DMS79 treated with DMSO at 0.1 percent for 48 hours (cell line): ENCODE data around the gene ZG16.

Source experiments
- DNase-seq: peaks from one replicate; lab custom pipeline; 2025; lab: John Stamatoyannopoulos, UW

ZG16 gene

DNA sequence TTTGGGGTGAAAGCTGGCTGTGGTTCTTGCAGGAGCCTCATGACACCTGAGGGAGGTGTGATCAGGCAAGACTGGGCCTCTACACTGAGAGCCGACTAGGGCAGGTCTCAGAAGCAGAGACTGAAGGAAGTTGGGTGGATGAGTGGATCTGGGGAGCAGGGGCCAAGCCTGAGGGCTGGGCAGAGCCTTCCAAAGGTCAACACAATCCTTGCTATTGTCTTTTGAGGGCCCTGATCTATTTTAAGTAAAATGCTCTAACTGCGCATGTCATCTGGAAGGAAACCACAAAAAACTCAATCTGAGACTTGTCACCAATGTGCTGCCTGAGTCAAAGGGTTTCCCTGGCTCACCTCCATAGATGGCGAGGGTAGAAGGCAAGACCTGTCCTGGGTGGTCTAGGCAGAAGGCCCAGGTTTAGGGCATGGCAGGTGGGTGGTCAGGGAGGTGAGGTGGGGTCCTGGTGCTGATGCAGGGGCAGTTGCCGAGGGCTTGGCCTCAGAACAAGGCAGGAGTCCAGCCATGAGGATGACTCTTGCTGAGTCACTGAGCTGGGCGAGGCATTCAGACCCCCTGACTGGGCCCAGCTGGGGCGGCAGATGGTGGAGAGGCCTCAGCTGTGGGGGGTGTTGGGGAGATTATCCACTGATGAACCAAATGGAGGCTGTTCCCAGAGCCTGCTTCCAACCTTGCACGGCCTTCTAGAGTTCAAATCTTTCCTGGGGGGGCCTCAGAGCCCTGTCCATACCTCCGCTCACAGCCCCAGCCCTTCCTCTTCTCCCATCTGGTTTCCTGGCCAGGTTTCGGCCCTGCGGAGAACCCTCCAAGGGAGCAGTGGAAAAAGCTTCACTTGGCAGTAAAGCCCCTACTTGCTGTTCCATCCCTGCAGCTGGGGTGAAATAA is 47.3 kb downstream of the ZG16 start:
- DNase-seq, result no peak

DNA sequence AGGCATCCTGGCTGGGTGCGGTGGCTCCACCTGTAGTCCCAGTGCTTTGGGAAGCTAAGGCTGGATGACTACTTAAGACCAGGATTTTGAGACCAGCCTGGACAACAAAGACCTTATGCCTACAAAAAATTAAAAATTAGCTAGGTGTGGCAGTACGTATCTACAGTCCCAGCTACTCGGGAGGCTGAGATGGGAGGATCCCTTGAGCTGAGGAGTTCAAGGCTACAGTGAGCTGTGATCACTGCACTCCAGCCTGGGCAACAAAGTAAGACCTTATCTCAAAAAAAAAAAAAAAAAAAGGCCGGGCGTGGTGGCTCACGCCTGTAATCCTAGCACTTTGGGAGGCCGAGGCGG is 48.3 kb downstream of the ZG16 start:
- DNase-seq, result no peak

- DNase-seq, result no peak
Observed at GRCh38 chr16:29830774-29831173, 52.7 kb downstream of the ZG16 start.

- DNase-seq, result no peak
Observed at GRCh38 chr16:29831490-29831889, 53.4 kb downstream of the ZG16 start.
